Measurements from ENCODE around the gene ARG2.
"Not testable (repeated sequence)": the region's sequence is repeated elsewhere in the genome, so short reads cannot be mapped to it uniquely, and the experiment has no call there.

Gene ARG2

DNA sequence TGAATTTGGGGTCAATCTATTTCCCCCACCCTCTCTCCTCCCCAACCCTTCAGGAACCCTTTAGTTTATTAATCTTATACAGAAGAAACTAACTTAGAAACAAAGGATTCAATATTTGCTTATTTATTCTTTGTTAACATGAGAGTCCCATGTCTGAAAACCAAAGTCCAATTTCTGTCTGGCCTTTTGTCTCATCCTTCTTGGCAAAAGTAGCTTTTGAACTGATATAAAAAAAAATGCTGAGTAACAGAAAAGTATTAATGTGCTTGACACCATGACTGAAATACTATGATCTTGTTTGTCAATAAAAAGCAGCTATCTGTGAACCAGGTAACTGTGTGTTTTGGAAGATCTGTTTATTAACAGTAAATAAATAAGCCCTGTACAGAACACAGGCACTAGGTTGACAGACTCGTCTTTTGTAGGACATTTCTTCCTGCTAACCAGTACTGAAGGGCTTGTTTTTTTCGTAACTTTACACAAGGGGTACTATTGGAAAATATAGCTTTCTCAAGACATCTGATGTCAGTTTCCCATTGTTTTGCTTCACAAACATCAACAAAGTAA lies 30.4 kb upstream of the ARG2 start:
- TF ChIP-seq OSR1 (CRISPR knock-in tag; IDR thresholded peaks at IDR 0.05) (no peak), ZC3H10 (CRISPR knock-in tag; IDR thresholded peaks at IDR 0.05) (no peak), BACH2 (CRISPR knock-in tag; IDR thresholded peaks at IDR 0.05; ENCODE audit: borderline replicate concordance) (no peak), ESRRG (CRISPR knock-in tag; IDR thresholded peaks at IDR 0.05) (no peak), ISL1 (CRISPR knock-in tag; IDR thresholded peaks at IDR 0.05) (no peak), TOX (CRISPR knock-in tag; IDR thresholded peaks at IDR 0.05; ENCODE audit: borderline replicate concordance) (no peak), TCF4 (CRISPR knock-in tag; IDR thresholded peaks at IDR 0.05; ENCODE audit: borderline replicate concordance) (no peak), PPARA (CRISPR knock-in tag; IDR thresholded peaks at IDR 0.05; ENCODE audit: borderline replicate concordance) (no peak), SNAI2 (CRISPR knock-in tag; IDR thresholded peaks at IDR 0.05) (no peak), ZNF8 (CRISPR knock-in tag; IDR thresholded peaks at IDR 0.05) (no peak), ARNTL (CRISPR knock-in tag; IDR thresholded peaks at IDR 0.05; ENCODE audit: borderline replicate concordance, low read depth) (no peak), ZFP3 (CRISPR knock-in tag; IDR thresholded peaks at IDR 0.05) (no peak), ZNF565 (CRISPR knock-in tag; conservative IDR thresholded peaks at IDR 0.05; ENCODE audit: low read depth) (no peak), ZNF70 (CRISPR knock-in tag; IDR thresholded peaks at IDR 0.05) (no peak)
- TF ChIP-seq, protein P1, sequence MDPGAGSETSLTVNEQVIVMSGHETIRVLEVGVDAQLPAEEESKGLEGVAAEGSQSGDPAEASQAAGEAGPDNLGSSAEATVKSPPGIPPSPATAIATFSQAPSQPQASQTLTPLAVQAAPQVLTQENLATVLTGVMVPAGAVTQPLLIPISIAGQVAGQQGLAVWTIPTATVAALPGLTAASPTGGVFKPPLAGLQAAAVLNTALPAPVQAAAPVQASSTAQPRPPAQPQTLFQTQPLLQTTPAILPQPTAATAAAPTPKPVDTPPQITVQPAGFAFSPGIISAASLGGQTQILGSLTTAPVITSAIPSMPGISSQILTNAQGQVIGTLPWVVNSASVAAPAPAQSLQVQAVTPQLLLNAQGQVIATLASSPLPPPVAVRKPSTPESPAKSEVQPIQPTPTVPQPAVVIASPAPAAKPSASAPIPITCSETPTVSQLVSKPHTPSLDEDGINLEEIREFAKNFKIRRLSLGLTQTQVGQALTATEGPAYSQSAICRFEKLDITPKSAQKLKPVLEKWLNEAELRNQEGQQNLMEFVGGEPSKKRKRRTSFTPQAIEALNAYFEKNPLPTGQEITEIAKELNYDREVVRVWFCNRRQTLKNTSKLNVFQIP (CRISPR knock-in tag; IDR thresholded peaks at IDR 0.05; ENCODE audit: borderline replicate concordance, low read depth): no peak
- TF ChIP-seq, protein P2, sequence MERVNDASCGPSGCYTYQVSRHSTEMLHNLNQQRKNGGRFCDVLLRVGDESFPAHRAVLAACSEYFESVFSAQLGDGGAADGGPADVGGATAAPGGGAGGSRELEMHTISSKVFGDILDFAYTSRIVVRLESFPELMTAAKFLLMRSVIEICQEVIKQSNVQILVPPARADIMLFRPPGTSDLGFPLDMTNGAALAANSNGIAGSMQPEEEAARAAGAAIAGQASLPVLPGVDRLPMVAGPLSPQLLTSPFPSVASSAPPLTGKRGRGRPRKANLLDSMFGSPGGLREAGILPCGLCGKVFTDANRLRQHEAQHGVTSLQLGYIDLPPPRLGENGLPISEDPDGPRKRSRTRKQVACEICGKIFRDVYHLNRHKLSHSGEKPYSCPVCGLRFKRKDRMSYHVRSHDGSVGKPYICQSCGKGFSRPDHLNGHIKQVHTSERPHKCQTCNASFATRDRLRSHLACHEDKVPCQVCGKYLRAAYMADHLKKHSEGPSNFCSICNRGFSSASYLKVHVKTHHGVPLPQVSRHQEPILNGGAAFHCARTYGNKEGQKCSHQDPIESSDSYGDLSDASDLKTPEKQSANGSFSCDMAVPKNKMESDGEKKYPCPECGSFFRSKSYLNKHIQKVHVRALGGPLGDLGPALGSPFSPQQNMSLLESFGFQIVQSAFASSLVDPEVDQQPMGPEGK (CRISPR knock-in tag; IDR thresholded peaks at IDR 0.05; ENCODE audit: borderline replicate concordance): no peak
- no peak for ATAC-seq

DNA sequence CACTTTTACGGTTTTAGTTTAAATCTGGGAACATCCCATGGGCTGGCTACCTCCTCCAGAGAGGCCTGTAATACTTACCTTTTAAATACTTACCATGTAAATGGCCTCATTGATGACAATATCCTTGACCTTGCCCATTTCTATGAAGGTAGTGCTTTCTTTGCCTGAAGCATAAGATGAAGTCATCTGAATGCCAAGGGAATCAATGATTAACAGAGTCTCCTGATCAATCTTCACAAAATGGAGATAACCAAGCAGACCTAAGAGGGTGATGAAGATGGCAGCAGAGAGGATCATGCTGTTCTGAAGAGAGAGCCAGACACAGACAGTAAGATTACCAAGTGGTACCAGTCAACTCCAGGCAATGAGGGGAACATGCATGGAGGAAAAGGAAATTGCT lies 26.1 kb upstream of the ARG2 start:
- ATAC-seq: not testable (repeated sequence)

DNA sequence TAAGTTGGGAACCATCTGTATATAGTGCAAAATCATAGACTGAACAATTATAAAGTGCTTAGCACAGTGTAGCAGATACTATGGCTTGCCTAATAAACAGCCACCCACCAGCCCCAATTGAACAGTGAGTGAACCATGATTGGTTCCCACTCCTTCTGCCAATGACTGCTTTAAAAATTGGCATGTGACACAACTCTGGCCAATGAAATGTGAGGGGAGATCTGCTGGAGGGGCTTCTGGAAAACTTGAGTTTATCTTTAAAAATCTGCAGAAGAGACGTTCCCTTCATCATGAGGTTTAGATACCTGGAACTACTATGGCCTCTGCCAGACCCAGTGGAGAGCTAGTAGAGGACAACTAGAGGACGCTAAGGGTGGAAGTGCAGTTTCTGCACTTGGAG lies 24.3 kb upstream of the ARG2 start:
- ATAC-seq: no peak
- TF ChIP-seq ZNF8 (CRISPR knock-in tag; IDR thresholded peaks at IDR 0.05): no peak
- no peak for TF ChIP-seq SNAI2 (CRISPR knock-in tag; IDR thresholded peaks at IDR 0.05)
- no peak for TF ChIP-seq ZFP3 (CRISPR knock-in tag; IDR thresholded peaks at IDR 0.05)
- no peak for TF ChIP-seq ZC3H10 (CRISPR knock-in tag; IDR thresholded peaks at IDR 0.05)
- TF ChIP-seq ZNF70 (CRISPR knock-in tag; IDR thresholded peaks at IDR 0.05): no peak
- TF ChIP-seq, protein P1 (CRISPR knock-in tag; IDR thresholded peaks at IDR 0.05; ENCODE audit: borderline replicate concordance, low read depth): no peak
- no peak for TF ChIP-seq TCF4 (CRISPR knock-in tag; IDR thresholded peaks at IDR 0.05; ENCODE audit: borderline replicate concordance)
- no peak for TF ChIP-seq ARNTL (CRISPR knock-in tag; IDR thresholded peaks at IDR 0.05; ENCODE audit: borderline replicate concordance, low read depth)
- TF ChIP-seq OSR1 (CRISPR knock-in tag; IDR thresholded peaks at IDR 0.05): no peak
- no peak for TF ChIP-seq PPARA (CRISPR knock-in tag; IDR thresholded peaks at IDR 0.05; ENCODE audit: borderline replicate concordance)
- no peak for TF ChIP-seq ZNF565 (CRISPR knock-in tag; conservative IDR thresholded peaks at IDR 0.05; ENCODE audit: low read depth)
- no peak for TF ChIP-seq BACH2 (CRISPR knock-in tag; IDR thresholded peaks at IDR 0.05; ENCODE audit: borderline replicate concordance)
- TF ChIP-seq, protein P3, sequence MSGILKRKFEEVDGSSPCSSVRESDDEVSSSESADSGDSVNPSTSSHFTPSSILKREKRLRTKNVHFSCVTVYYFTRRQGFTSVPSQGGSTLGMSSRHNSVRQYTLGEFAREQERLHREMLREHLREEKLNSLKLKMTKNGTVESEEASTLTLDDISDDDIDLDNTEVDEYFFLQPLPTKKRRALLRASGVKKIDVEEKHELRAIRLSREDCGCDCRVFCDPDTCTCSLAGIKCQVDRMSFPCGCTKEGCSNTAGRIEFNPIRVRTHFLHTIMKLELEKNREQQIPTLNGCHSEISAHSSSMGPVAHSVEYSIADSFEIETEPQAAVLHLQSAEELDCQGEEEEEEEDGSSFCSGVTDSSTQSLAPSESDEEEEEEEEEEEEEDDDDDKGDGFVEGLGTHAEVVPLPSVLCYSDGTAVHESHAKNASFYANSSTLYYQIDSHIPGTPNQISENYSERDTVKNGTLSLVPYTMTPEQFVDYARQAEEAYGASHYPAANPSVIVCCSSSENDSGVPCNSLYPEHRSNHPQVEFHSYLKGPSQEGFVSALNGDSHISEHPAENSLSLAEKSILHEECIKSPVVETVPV (CRISPR knock-in tag; IDR thresholded peaks at IDR 0.05): no peak
- TF ChIP-seq ZFP30 (CRISPR knock-in tag; IDR thresholded peaks at IDR 0.05): no peak
- TF ChIP-seq GLIS3 (CRISPR knock-in tag; IDR thresholded peaks at IDR 0.05): no peak
- TF ChIP-seq TOX (CRISPR knock-in tag; IDR thresholded peaks at IDR 0.05; ENCODE audit: borderline replicate concordance): no peak
- no peak for TF ChIP-seq RARB (CRISPR knock-in tag; IDR thresholded peaks at IDR 0.05)
- no peak for TF ChIP-seq ISL1 (CRISPR knock-in tag; IDR thresholded peaks at IDR 0.05)
- TF ChIP-seq, protein P4, sequence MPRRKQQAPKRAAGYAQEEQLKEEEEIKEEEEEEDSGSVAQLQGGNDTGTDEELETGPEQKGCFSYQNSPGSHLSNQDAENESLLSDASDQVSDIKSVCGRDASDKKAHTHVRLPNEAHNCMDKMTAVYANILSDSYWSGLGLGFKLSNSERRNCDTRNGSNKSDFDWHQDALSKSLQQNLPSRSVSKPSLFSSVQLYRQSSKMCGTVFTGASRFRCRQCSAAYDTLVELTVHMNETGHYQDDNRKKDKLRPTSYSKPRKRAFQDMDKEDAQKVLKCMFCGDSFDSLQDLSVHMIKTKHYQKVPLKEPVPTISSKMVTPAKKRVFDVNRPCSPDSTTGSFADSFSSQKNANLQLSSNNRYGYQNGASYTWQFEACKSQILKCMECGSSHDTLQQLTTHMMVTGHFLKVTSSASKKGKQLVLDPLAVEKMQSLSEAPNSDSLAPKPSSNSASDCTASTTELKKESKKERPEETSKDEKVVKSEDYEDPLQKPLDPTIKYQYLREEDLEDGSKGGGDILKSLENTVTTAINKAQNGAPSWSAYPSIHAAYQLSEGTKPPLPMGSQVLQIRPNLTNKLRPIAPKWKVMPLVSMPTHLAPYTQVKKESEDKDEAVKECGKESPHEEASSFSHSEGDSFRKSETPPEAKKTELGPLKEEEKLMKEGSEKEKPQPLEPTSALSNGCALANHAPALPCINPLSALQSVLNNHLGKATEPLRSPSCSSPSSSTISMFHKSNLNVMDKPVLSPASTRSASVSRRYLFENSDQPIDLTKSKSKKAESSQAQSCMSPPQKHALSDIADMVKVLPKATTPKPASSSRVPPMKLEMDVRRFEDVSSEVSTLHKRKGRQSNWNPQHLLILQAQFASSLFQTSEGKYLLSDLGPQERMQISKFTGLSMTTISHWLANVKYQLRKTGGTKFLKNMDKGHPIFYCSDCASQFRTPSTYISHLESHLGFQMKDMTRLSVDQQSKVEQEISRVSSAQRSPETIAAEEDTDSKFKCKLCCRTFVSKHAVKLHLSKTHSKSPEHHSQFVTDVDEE (CRISPR knock-in tag; IDR thresholded peaks at IDR 0.05): no peak
